Forelimb muscle (tissue), 1 donor: ENCODE data around the gene ASNSD1. TPM values are rescaled to one million over a fixed set of nuclear protein-coding genes. Genes with fewer than 3 reads are reported as not detected.
"Not testable (repeated sequence)": the region's sequence is repeated elsewhere in the genome, so short reads cannot be mapped to it uniquely, and the experiment has no call there.

Experiments used
- DNase-seq: peaks from one replicate; pipeline ENCODE4 v3.0.0-alpha.2; 2013; ENCODE audit warnings: low read depth
- polyA plus RNA-seq: library from polyadenylated mRNA; unstranded; fragments of 120-200 nt; gene quantifications from one replicate; pipeline ENCODE4 v1.2.1, GENCODE V29; 2013; ENCODE audit not compliant: insufficient read length

ASNSD1 gene
- polyA plus RNA-seq, 1 donor, result 42.3 TPM

- DNase-seq, result no peak
Observed at GRCh38 chr2:189685540-189686229, 24.4 kb downstream of the ASNSD1 start.

GRCh38 chr2:189687796-189688195 lies 26.5 kb downstream of the ASNSD1 start:
- DNase-seq, result not testable (repeated sequence)

- no peak for DNase-seq
Observed at GRCh38 chr2:189696223-189696622, 35.0 kb downstream of the ASNSD1 start.

GRCh38 chr2:189698020-189698887 lies 37.0 kb downstream of the ASNSD1 start:
- DNase-seq, result peak; percentile 28

GRCh38 chr2:189700681-189701080 lies 39.4 kb downstream of the ASNSD1 start:
- DNase-seq, result no peak

- DNase-seq, result no peak
Observed at GRCh38 chr2:189702071-189702470, 40.8 kb downstream of the ASNSD1 start.

- DNase-seq, result peak; percentile 17
Observed at GRCh38 chr2:189709501-189710221, 48.4 kb downstream of the ASNSD1 start.

- not testable (repeated sequence) for DNase-seq
Observed at GRCh38 chr2:189717593-189717992, 56.3 kb downstream of the ASNSD1 start.

- DNase-seq, result no peak
Observed at GRCh38 chr2:189719571-189719970, 58.3 kb downstream of the ASNSD1 start.

Other genes starting within 250 kb of the ASNSD1 start
- gene WDR75, start 220.0 kb upstream of the ASNSD1 start, polyA plus RNA-seq, result 34.1 TPM
- 34.6 TPM for gene SLC40A1, start 80.7 kb upstream of the ASNSD1 start, polyA plus RNA-seq
- 7.6 TPM for gene ANKAR, start 13.2 kb downstream of the ASNSD1 start, polyA plus RNA-seq
- 12.5 TPM for gene OSGEPL1, start 101.3 kb downstream of the ASNSD1 start, polyA plus RNA-seq
- 55.6 TPM for gene ORMDL1, start 122.9 kb downstream of the ASNSD1 start, polyA plus RNA-seq
- gene PMS1, start 123.0 kb downstream of the ASNSD1 start, polyA plus RNA-seq, result 27.7 TPM